IMR-90 (cell line): Measurements from ENCODE around the gene UST.

Experiments used
- CEBPB ChIP-seq: IDR thresholded peaks from 2 replicates; pipeline ENCODE4 v1.6.1; 2012; ENCODE audit warnings: low read depth, low read length, improper control_type of control experiment
- MAFK ChIP-seq: IDR thresholded peaks from 2 replicates; pipeline ENCODE4 v1.6.1; 2012; ENCODE audit warnings: low read depth, low read length, improper control_type of control experiment
- MAZ ChIP-seq: IDR thresholded peaks from 2 replicates; pipeline ENCODE4 v1.6.1; 2012; ENCODE audit warnings: low read depth, mild to moderate bottlenecking, low read length, improper control_type of control experiment, moderate library complexity, borderline replicate concordance
- MXI1 ChIP-seq: IDR thresholded peaks from 2 replicates; pipeline ENCODE4 v1.6.1; 2012; ENCODE audit warnings: low read depth, mild to moderate bottlenecking, low read length, moderate library complexity, borderline replicate concordance
- POLR2A ChIP-seq: IDR thresholded peaks from 2 replicates; pipeline ENCODE4 v1.6.1; 2012; ENCODE audit warnings: mild to moderate bottlenecking, low read depth, low read length
- RCOR1 ChIP-seq: IDR thresholded peaks from 2 replicates; pipeline ENCODE4 v1.6.1; 2012; ENCODE audit warnings: mild to moderate bottlenecking, low read length, improper control_type of control experiment; ENCODE audit not compliant: insufficient replicate concordance
- RFX5 ChIP-seq: IDR thresholded peaks from 2 replicates; pipeline ENCODE4 v1.8.0; 2012; ENCODE audit warnings: low read depth, mild to moderate bottlenecking, low read length, moderate library complexity
- TF ChIP-seq, protein P1 (sequence below): conservative IDR thresholded peaks from 2 replicates; pipeline ENCODE4 v1.5.1; 2012; ENCODE audit warnings: mild to moderate bottlenecking, low read depth, low read length, improper control_type of control experiment

DNA sequence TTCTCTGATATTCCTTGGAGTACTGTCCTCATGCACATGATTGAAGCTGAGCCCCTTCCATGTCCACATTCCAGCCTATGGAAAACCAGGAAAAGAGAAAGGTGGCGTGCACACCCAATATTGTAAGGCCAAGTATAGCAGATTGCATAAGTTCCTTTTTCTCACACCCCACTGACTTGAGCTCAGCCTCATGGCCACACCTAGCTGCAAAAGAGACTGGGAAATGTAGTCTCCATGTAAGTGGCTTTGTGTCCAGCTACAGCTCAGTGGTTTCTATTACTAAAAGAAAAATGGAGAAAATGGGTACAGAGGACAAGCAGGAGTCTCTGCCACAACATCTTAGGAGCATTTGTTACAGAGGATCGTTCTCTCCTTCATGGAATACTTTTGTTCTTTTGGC lies 10.8 kb upstream of the UST start:
- TF ChIP-seq, protein P1, sequence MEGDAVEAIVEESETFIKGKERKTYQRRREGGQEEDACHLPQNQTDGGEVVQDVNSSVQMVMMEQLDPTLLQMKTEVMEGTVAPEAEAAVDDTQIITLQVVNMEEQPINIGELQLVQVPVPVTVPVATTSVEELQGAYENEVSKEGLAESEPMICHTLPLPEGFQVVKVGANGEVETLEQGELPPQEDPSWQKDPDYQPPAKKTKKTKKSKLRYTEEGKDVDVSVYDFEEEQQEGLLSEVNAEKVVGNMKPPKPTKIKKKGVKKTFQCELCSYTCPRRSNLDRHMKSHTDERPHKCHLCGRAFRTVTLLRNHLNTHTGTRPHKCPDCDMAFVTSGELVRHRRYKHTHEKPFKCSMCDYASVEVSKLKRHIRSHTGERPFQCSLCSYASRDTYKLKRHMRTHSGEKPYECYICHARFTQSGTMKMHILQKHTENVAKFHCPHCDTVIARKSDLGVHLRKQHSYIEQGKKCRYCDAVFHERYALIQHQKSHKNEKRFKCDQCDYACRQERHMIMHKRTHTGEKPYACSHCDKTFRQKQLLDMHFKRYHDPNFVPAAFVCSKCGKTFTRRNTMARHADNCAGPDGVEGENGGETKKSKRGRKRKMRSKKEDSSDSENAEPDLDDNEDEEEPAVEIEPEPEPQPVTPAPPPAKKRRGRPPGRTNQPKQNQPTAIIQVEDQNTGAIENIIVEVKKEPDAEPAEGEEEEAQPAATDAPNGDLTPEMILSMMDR = no peak
- TF ChIP-seq MXI1 (no peak), POLR2A (no peak), MAZ (no peak), CEBPB (no peak), MAFK (no peak), RCOR1 (no peak), RFX5 (no peak)
